ENCODE results near the gene GRK5. TPM values are rescaled to one million over a fixed set of nuclear protein-coding genes. Genes with fewer than 3 reads are reported as not detected.

GRK5 gene
- total and polyA plus RNA-seq, 2 experiments from 2014 or later, result 5.2 to 13.7 TPM

- H3K4me3 ChIP-seq, result no peak overlapping the region
- H3K79me2 ChIP-seq (ENCODE audit: insufficient read depth), result 0 out of 2 replicates have a peak, but pooled peaks cover 7% of the 10 kb centered on the region
- no peak overlapping the region for H3K4me2 ChIP-seq (ENCODE audit: unreplicated experiment)
- H2AFZ ChIP-seq, result no peak overlapping the region
- no peak for DNase-seq
- H3K27ac ChIP-seq, result no peak overlapping the region
- no peaks in the 10 kb centered on the region for H4K20me1 ChIP-seq (ENCODE audit: insufficient read depth)
- in situ Hi-C loops (cut with MboI), result no loop called here
- no peaks in the 10 kb centered on the region; the same call in 1 of the 2 replicates for H3F3A ChIP-seq (ENCODE audit: insufficient read depth)
- no peaks in the 10 kb centered on the region for H3K9me3 ChIP-seq (ENCODE audit: low read depth)
- no peak overlapping the region for H3K9ac ChIP-seq
- H3K27me3 ChIP-seq (replicated peaks; ENCODE audit: insufficient read depth), result no peaks in the 10 kb centered on the region
- no peak for TF ChIP-seq EZH2phosphoT487 (IDR thresholded peaks at IDR 0.05; ENCODE audit: insufficient read depth, low read depth)
- TF ChIP-seq EZH2 (IDR thresholded peaks at IDR 0.05; ENCODE audit: insufficient read depth, poor library complexity, severe bottlenecking), result no peak
- H3K4me1 ChIP-seq (ENCODE audit: insufficient read depth), result peaks cover 3% of the 10 kb centered on the region; the same call in 1 of the 2 replicates
- no peaks in the 10 kb centered on the region for H3K36me3 ChIP-seq (ENCODE audit: low read depth)
- 96 to 97% methylated on average over 10 of the region's 10 CpGs for WGBS, 2 experiments (ENCODE audit: low coverage in 1 of 2, low lambda C conversion rate in 2 of 2, missing lambda C conversion rate in 2 of 2)
- no peaks in the 10 kb centered on the region for H3K9me2 ChIP-seq (ENCODE audit: insufficient read depth)
These were observed 153.7 kb downstream of the GRK5 start for GRCh38 chr10:119361037-119361436.

GRCh38 chr10:119362122-119362521, 154.8 kb downstream of the GRK5 start:
- in situ Hi-C loops (cut with MboI), result no loop called here

GRCh38 chr10:119364645-119365600, 157.6 kb downstream of the GRK5 start:
- no peaks in the 10 kb centered on the region for H3K9me3 ChIP-seq (ENCODE audit: low read depth)
- no peak overlapping the region for H3K27ac ChIP-seq
- TF ChIP-seq EZH2phosphoT487 (IDR thresholded peaks at IDR 0.05; ENCODE audit: insufficient read depth, low read depth) (no peak), EZH2 (IDR thresholded peaks at IDR 0.05; ENCODE audit: insufficient read depth, poor library complexity, severe bottlenecking) (no peak)
- peak; percentile 29 for DNase-seq
- no peaks in the 10 kb centered on the region for H3K36me3 ChIP-seq (ENCODE audit: low read depth)
- H3K4me2 ChIP-seq (ENCODE audit: unreplicated experiment), result no peak overlapping the region
- in situ Hi-C loops (cut with MboI), result no loop called here
- no peaks in the 10 kb centered on the region for H3K27me3 ChIP-seq (replicated peaks; ENCODE audit: insufficient read depth)
- H3K9ac ChIP-seq, result no peak overlapping the region
- H2AFZ ChIP-seq, result no peak overlapping the region
- peaks cover 3% of the 10 kb centered on the region for H3F3A ChIP-seq (ENCODE audit: insufficient read depth)
- H3K4me1 ChIP-seq (ENCODE audit: insufficient read depth), result peaks cover 7% of the 10 kb centered on the region
- no peaks in the 10 kb centered on the region for H4K20me1 ChIP-seq (ENCODE audit: insufficient read depth)
- no peak overlapping the region for H3K4me3 ChIP-seq
- 0 out of 2 replicates have a peak, but pooled peaks cover 6% of the 10 kb centered on the region for H3K79me2 ChIP-seq (ENCODE audit: insufficient read depth)
- 53 to 55% methylated on average over 11 of the region's 11 CpGs for WGBS, 2 experiments (ENCODE audit: low coverage in 1 of 2, low lambda C conversion rate in 2 of 2, missing lambda C conversion rate in 2 of 2)
- no peaks in the 10 kb centered on the region for H3K9me2 ChIP-seq (ENCODE audit: insufficient read depth)

More at GRCh38 chr10:119362122-119362521, 154.8 kb downstream of the GRK5 start:
- Histone ChIP-seq H3K4me1 (ENCODE audit: insufficient read depth) (peaks cover 3% of the 10 kb centered on the region; the same call in 1 of the 2 replicates), H3F3A (ENCODE audit: insufficient read depth) (no peaks in the 10 kb centered on the region; the same call in 1 of the 2 replicates), H3K36me3 (ENCODE audit: low read depth) (no peaks in the 10 kb centered on the region), H3K9me2 (ENCODE audit: insufficient read depth) (no peaks in the 10 kb centered on the region), H3K27me3 (replicated peaks; ENCODE audit: insufficient read depth) (no peaks in the 10 kb centered on the region), H3K9me3 (ENCODE audit: low read depth) (no peaks in the 10 kb centered on the region), H3K27ac (no peak overlapping the region), H4K20me1 (ENCODE audit: insufficient read depth) (no peaks in the 10 kb centered on the region), H3K4me3 (no peak overlapping the region), H3K4me2 (ENCODE audit: unreplicated experiment) (no peak overlapping the region), H2AFZ (no peak overlapping the region), H3K9ac (no peak overlapping the region), H3K79me2 (ENCODE audit: insufficient read depth) (0 out of 2 replicates have a peak, but pooled peaks cover 3% of the 10 kb centered on the region)
- WGBS, 2 experiments (ENCODE audit: low coverage in 1 of 2, low lambda C conversion rate in 2 of 2, missing lambda C conversion rate in 2 of 2), result 66 to 76% methylated on average over 3 of the region's 3 CpGs
- DNase-seq, result no peak
- no peak for TF ChIP-seq EZH2 (IDR thresholded peaks at IDR 0.05; ENCODE audit: insufficient read depth, poor library complexity, severe bottlenecking)
- no peak for TF ChIP-seq EZH2phosphoT487 (IDR thresholded peaks at IDR 0.05; ENCODE audit: insufficient read depth, low read depth)

- no peak overlapping the region for H2AFZ ChIP-seq
- no peaks in the 10 kb centered on the region for H3K9me2 ChIP-seq (ENCODE audit: insufficient read depth)
- 52 to 58% methylated on average over 12 of the region's 12 CpGs for WGBS, 2 experiments (ENCODE audit: low coverage in 1 of 2, low lambda C conversion rate in 2 of 2, missing lambda C conversion rate in 2 of 2)
- no peak for DNase-seq
- TF ChIP-seq EZH2 (IDR thresholded peaks at IDR 0.05; ENCODE audit: insufficient read depth, poor library complexity, severe bottlenecking) (no peak), EZH2phosphoT487 (IDR thresholded peaks at IDR 0.05; ENCODE audit: insufficient read depth, low read depth) (no peak)
- no peaks in the 10 kb centered on the region for H3K9me3 ChIP-seq (ENCODE audit: low read depth)
- peaks cover 11% of the 10 kb centered on the region for H3F3A ChIP-seq (ENCODE audit: insufficient read depth)
- H3K27me3 ChIP-seq (replicated peaks; ENCODE audit: insufficient read depth), result no peaks in the 10 kb centered on the region
- H3K4me3 ChIP-seq, result no peak overlapping the region
- 0 out of 2 replicates have a peak, but pooled peaks cover 6% of the 10 kb centered on the region for H3K79me2 ChIP-seq (ENCODE audit: insufficient read depth)
- no peaks in the 10 kb centered on the region for H4K20me1 ChIP-seq (ENCODE audit: insufficient read depth)
- peaks cover 17% of the 10 kb centered on the region for H3K4me1 ChIP-seq (ENCODE audit: insufficient read depth)
- in situ Hi-C loops (cut with MboI), result no loop called here
- H3K4me2 ChIP-seq (ENCODE audit: unreplicated experiment), result no peak overlapping the region
- H3K27ac ChIP-seq, result no peak overlapping the region
- no peak overlapping the region for H3K9ac ChIP-seq
- no peaks in the 10 kb centered on the region for H3K36me3 ChIP-seq (ENCODE audit: low read depth)
These were observed 158.6 kb downstream of the GRK5 start for GRCh38 chr10:119365773-119366599.
